ENCODE results near the gene MCM3. TPM values are rescaled to one million over a fixed set of nuclear protein-coding genes. Genes with fewer than 3 reads are reported as not detected.

Gene MCM3
- total and polyA plus RNA-seq, 4 donors = 7.4 to 60.8 (median 12.3) TPM

- DNase-seq (ENCODE audit: low spot score) = no peak
- H3K9me3 ChIP-seq (ENCODE audit: control insufficient read depth in 4 of 4, low read length in 3 of 4) = no peaks in the 10 kb centered on the region
- H3K9ac ChIP-seq (ENCODE audit: low read depth in 1 of 2, low read length in 2 of 2) = no peak overlapping the region
- 91% methylated on average over 9 of the region's 9 CpGs for WGBS
- H3K4me1 ChIP-seq (ENCODE audit: control insufficient read depth in 4 of 4, insufficient read depth in 4 of 4, low read length in 3 of 4) = no peaks in the 10 kb centered on the region
- H3K27ac ChIP-seq (ENCODE audit: low read depth in 1 of 2, low read length in 2 of 2) = no peak overlapping the region
- no peaks in the 10 kb centered on the region for H3K27me3 ChIP-seq (ENCODE audit: control insufficient read depth in 4 of 4, insufficient read depth in 4 of 4, low read length in 3 of 4)
- peaks cover 7 to 69% (median 40%) of the 10 kb centered on the region in 4 donors for H3K36me3 ChIP-seq (ENCODE audit: control insufficient read depth in 4 of 4, insufficient read depth in 3 of 4, low read depth in 1 of 4, low read length in 3 of 4)
- H3K4me3 ChIP-seq (ENCODE audit: low read depth in 1 of 3, low read length in 3 of 3) = no peak overlapping the region
- TF ChIP-seq JUND (IDR thresholded peaks at IDR 0.05) = peak in 1 of 2 donors; percentile 30
- TF ChIP-seq TAF1 (conservative IDR thresholded peaks at IDR 0.05) = no peak
Observed at GRCh38 chr6:52271852-52272460, 12.6 kb downstream of the MCM3 start.

DNA sequence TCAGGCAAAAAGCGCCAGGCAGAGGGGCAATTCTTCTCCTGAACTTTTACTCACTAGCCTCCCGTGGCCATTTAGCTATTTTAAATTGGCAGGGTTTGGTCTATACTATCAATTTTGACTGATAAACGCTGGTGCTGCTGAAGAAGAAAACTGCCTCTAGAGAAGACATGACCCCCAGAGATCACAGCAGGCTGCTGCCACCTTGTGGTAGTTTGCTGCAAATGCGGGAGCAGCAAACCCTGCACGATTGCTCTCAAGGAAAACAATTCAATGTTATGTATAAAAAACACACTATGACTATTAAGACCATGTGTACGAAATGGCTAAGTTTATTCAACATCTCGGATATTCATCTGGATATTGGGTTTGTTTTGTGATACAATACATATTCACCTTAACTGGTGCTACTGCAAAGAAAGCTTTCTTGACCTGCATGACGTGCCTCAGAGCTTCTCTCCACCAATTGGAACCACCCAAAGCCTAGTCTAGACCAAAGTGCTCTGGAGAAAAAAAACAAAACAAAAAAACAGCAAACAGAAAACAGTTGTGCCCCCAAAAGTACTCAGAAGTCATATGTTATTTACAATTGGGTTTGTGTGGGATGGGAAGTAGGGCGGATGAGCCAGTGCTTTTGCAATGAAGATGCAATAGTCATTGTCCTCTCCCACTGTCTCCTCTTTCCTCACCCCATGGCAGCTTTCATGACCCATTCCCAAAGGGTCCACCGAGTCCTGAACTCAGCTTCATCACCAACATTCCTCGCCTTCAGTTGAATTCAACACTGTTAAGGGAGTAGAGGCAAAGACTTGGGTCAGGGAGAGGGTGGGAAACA, 20.6 kb downstream of the MCM3 start:
- H3K4me1 ChIP-seq (ENCODE audit: control insufficient read depth in 4 of 4, insufficient read depth in 4 of 4, low read length in 3 of 4) = no peaks in the 10 kb centered on the region
- H3K4me3 ChIP-seq (ENCODE audit: low read depth in 1 of 3, low read length in 3 of 3) = no peak overlapping the region
- peaks cover 6 to 49% (median 28%) of the 10 kb centered on the region in 4 donors for H3K36me3 ChIP-seq (ENCODE audit: control insufficient read depth in 4 of 4, insufficient read depth in 3 of 4, low read depth in 1 of 4, low read length in 3 of 4)
- no peaks in the 10 kb centered on the region for H3K27me3 ChIP-seq (ENCODE audit: control insufficient read depth in 4 of 4, insufficient read depth in 4 of 4, low read length in 3 of 4)
- 51% methylated on average over 11 of the region's 11 CpGs for WGBS
- H3K9ac ChIP-seq (ENCODE audit: low read depth in 1 of 2, low read length in 2 of 2) = no peak overlapping the region
- peak; percentile 94 for TF ChIP-seq CTCF (IDR thresholded peaks at IDR 0.05; ENCODE audit: low read depth, low read length, missing input control)
- TF ChIP-seq FOXA1 (IDR thresholded peaks at IDR 0.05) = no peak
- no peak for TF ChIP-seq SP1 (IDR thresholded peaks at IDR 0.05)
- TF ChIP-seq, protein P1, sequence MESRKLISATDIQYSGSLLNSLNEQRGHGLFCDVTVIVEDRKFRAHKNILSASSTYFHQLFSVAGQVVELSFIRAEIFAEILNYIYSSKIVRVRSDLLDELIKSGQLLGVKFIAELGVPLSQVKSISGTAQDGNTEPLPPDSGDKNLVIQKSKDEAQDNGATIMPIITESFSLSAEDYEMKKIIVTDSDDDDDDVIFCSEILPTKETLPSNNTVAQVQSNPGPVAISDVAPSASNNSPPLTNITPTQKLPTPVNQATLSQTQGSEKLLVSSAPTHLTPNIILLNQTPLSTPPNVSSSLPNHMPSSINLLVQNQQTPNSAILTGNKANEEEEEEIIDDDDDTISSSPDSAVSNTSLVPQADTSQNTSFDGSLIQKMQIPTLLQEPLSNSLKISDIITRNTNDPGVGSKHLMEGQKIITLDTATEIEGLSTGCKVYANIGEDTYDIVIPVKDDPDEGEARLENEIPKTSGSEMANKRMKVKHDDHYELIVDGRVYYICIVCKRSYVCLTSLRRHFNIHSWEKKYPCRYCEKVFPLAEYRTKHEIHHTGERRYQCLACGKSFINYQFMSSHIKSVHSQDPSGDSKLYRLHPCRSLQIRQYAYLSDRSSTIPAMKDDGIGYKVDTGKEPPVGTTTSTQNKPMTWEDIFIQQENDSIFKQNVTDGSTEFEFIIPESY (IDR thresholded peaks at IDR 0.05) = no peak
- no peak for TF ChIP-seq JUND (IDR thresholded peaks at IDR 0.05)
- TF ChIP-seq NR2F2 (IDR thresholded peaks at IDR 0.05) = peak; percentile 77
- TF ChIP-seq RAD21 (IDR thresholded peaks at IDR 0.05) = peak; percentile 91 to 95
- no peak for TF ChIP-seq FOXA2 (IDR thresholded peaks at IDR 0.05)
- no peak for TF ChIP-seq ATF3 (IDR thresholded peaks at IDR 0.05)
- no peak for TF ChIP-seq EGR1 (IDR thresholded peaks at IDR 0.05; ENCODE audit: low read depth in 2 of 2)
- no peak overlapping the region for H3K27ac ChIP-seq (ENCODE audit: low read depth in 1 of 2, low read length in 2 of 2)
- no peaks in the 10 kb centered on the region for H3K9me3 ChIP-seq (ENCODE audit: control insufficient read depth in 4 of 4, low read length in 3 of 4)
- DNase-seq (ENCODE audit: low spot score) = peak; percentile 64

DNA sequence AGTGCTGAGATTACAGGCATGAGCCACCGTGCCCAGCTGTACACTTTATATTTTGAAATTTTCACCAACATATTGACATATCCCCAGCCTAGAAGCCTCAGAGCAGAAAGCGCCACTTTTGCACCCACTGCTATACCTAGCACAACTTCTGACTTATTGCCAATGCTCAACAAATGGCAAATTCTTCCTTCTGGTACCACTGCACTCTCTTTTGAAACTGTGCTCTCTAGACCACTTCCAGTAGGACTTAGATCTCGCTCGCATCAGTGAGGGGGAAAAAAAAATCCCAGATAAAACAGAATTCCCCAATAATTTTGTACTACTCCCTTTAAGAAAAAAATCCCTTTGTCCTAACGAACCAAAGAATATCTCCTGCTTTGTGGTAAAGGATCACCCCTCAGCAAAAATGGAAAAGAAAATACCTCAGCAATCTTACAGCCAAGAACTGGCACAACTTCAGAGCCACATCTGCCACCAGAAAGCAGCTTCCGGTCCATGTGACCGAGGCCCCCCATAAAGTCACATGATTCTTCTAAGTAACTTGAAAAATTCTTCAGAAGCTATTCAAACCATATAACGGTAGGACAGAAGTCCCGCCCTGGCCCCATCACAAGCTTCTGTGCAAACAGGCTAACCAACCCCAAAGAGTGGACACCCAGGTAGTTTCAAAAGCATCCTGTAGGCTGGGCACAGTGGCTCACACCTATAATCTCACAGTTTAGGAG, 21.8 kb downstream of the MCM3 start:
- H3K36me3 ChIP-seq (ENCODE audit: control insufficient read depth in 4 of 4, insufficient read depth in 3 of 4, low read depth in 1 of 4, low read length in 3 of 4) = peaks cover 6 to 39% (median 18%) of the 10 kb centered on the region in 4 donors
- no peaks in the 10 kb centered on the region for H3K4me1 ChIP-seq (ENCODE audit: control insufficient read depth in 4 of 4, insufficient read depth in 4 of 4, low read length in 3 of 4)
- TF ChIP-seq TAF1 (conservative IDR thresholded peaks at IDR 0.05) (no peak), YY1 (IDR thresholded peaks at IDR 0.05) (no peak), GABPA (IDR thresholded peaks at IDR 0.05 in 1 of 2, conservative IDR thresholded peaks at IDR 0.05 in 1 of 2) (no peak), SP1 (IDR thresholded peaks at IDR 0.05) (no peak), RAD21 (IDR thresholded peaks at IDR 0.05) (no peak), HNF4G (IDR thresholded peaks at IDR 0.05) (no peak), CTCF (IDR thresholded peaks at IDR 0.05; ENCODE audit: low read depth, low read length, missing input control) (no peak)
- no peaks in the 10 kb centered on the region for H3K9me3 ChIP-seq (ENCODE audit: control insufficient read depth in 4 of 4, low read length in 3 of 4)
- H3K4me3 ChIP-seq (ENCODE audit: low read depth in 1 of 3, low read length in 3 of 3) = no peak overlapping the region
- no peak overlapping the region for H3K27ac ChIP-seq (ENCODE audit: low read depth in 1 of 2, low read length in 2 of 2)
- H3K27me3 ChIP-seq (ENCODE audit: control insufficient read depth in 4 of 4, insufficient read depth in 4 of 4, low read length in 3 of 4) = no peaks in the 10 kb centered on the region
- DNase-seq (ENCODE audit: low spot score) = no peak
- H3K9ac ChIP-seq (ENCODE audit: low read depth in 1 of 2, low read length in 2 of 2) = no peak overlapping the region
- WGBS = 92% methylated on average over 9 of the region's 9 CpGs

Measured in liver (tissue), 9 donors.